Loucy (cell line): ENCODE measurements around the gene ZNF536.

Experiments used
- CTCF ChIP-seq: fragments of 200-600 bp; sonication (generic); conservative IDR thresholded peaks from 2 replicates; pipeline ENCODE4 v1.5.1; 2014; ENCODE audit warnings: mild to moderate bottlenecking, antibody characterized with exemption, low read length
- EZH2phosphoT487 ChIP-seq: fragments of 200-600 bp; IDR thresholded peaks from 2 replicates; pipeline ENCODE4 v1.6.1; 2018; ENCODE audit warnings: antibody characterized with exemption, mild to moderate bottlenecking, moderate library complexity, borderline replicate concordance

GRCh38 chr19:30552593-30552992 lies 180.4 kb downstream of the ZNF536 start:
- TF ChIP-seq CTCF (no peak), EZH2phosphoT487 (no peak)
